GM12878 (cell line): Measurements from ENCODE around the gene ZMYND10. TPM values are rescaled to one million over a fixed set of nuclear protein-coding genes. Genes with fewer than 3 reads are reported as not detected.
A peak's percentile ranks its signal among the peaks of the same experiment; 100 is the strongest.

ENCODE experiments used
- ATAC-seq: fragments of 200-7000 bp; cut with Tn5 transposase; 3 replicates; pipeline ENCODE4 v1.9.1; 2020; ENCODE audit warnings: mild to moderate bottlenecking, moderate library complexity
- BruUV-seq: library from RNA; stranded (reverse); fragments of 400-500 nt; replicated peaks from 2 replicates; lab custom pipeline; 2021; lab: Mats Ljungman, UMichigan
- CTCF ChIA-PET: fragments of 300-600 bp; sonication (Branson Sonifier 250); formaldehyde crosslinking; extraction: SDS; loops from one replicate; lab custom pipeline; 2021; ENCODE audit warnings: inconsistent platforms; lab: Yijun Ruan, JAX
- POLR2A ChIA-PET: fragments of 350-600 bp; formaldehyde crosslinking; extraction: SDS; loops from one replicate; lab custom pipeline; 2021; ENCODE audit warnings: inconsistent platforms; lab: Charles Lee
- RAD21 ChIA-PET: fragments of 300-600 bp; sonication (Branson Sonifier 250); formaldehyde crosslinking; loops from one replicate; lab custom pipeline; 2023; ENCODE audit warnings: antibody characterized with exemption; ENCODE audit not compliant: unreplicated experiment; lab: Charles Lee
- SMC1A ChIA-PET: fragments of 300-600 bp; sonication (Branson Sonifier 250); formaldehyde crosslinking; loops from one replicate; lab custom pipeline; 2023; ENCODE audit not compliant: unreplicated experiment, uncharacterized antibody; lab: Charles Lee
- DNase-seq: peaks from one replicate; pipeline ENCODE4 v3.0.0-alpha.2; 2011; ENCODE audit warnings: low read depth, low spot score
- FAIRE-seq: peaks from 3 replicates; lab custom pipeline; 2011; peaks lifted over from hg19 to GRCh38; lab: Jason Lieb, UNC
- H2AFZ ChIP-seq: 2 replicates; pipeline ENCODE4 v1.6.0; 2011; ENCODE audit warnings: low read depth, low read length, control low read depth; ENCODE audit not compliant: control insufficient read depth
- H3K27ac ChIP-seq: 2 replicates; pipeline ENCODE4 v1.5.1; 2011; ENCODE audit warnings: control low read depth; ENCODE audit not compliant: control insufficient read depth, insufficient read depth
- H3K27me3 ChIP-seq, 2 experiments: replicated peaks in 1 of 2; 2 replicates each; pipeline versions ENCODE4 v1.6.0 to v1.6.1; 2011; ENCODE audit warnings: low read length in 1 of 2; ENCODE audit not compliant: control insufficient read depth in 2 of 2, insufficient read depth in 2 of 2
- H3K36me3 ChIP-seq, 2 experiments: 2 replicates each; pipeline ENCODE4 v1.5.1; 2011; ENCODE audit warnings: low read length in 1 of 2; ENCODE audit not compliant: control insufficient read depth in 2 of 2, insufficient read depth in 2 of 2
- H3K4me1 ChIP-seq: 2 replicates; pipeline ENCODE4 v1.6.1; 2011; ENCODE audit warnings: mild to moderate bottlenecking, low read length, moderate library complexity, mixed read lengths; ENCODE audit not compliant: control insufficient read depth, insufficient read depth
- H3K4me2 ChIP-seq: 2 replicates; pipeline ENCODE4 v1.6.0; 2011; ENCODE audit warnings: control low read depth; ENCODE audit not compliant: control insufficient read depth, insufficient read depth
- H3K4me3 ChIP-seq: fragments of 200-600 bp; sonication (generic); 2 replicates; pipeline ENCODE4 v1.5.1; 2016
- H3K79me2 ChIP-seq: 2 replicates; pipeline ENCODE4 v1.6.0; 2011; ENCODE audit warnings: low read length; ENCODE audit not compliant: control insufficient read depth, insufficient read depth
- H3K9ac ChIP-seq: 2 replicates; pipeline ENCODE4 v1.8.0; 2011; ENCODE audit warnings: low read length, control low read depth, mixed read lengths; ENCODE audit not compliant: control insufficient read depth, insufficient read depth
- H3K9me3 ChIP-seq: replicated peaks from 3 replicates; pipeline ENCODE4 v1.5.1; 2011; ENCODE audit warnings: mild to moderate bottlenecking, low read length; ENCODE audit not compliant: control insufficient read depth, insufficient read depth
- H4K20me1 ChIP-seq: 2 replicates; pipeline ENCODE4 v1.6.0; 2011; ENCODE audit not compliant: control insufficient read depth, insufficient read depth
- ATF7 ChIP-seq: fragments of 450-650 bp; IDR thresholded peaks from 2 replicates; pipeline ENCODE4 v1.6.1; 2016; ENCODE audit warnings: low read depth, mild to moderate bottlenecking
- CTCF ChIP-seq, 3 experiments: IDR thresholded peaks in 2 of 3; conservative IDR thresholded peaks in 1 of 3; 2 replicates each; pipeline ENCODE4 v1.5.1; 2011; ENCODE audit warnings: low read depth in 3 of 3, low read length in 3 of 3, mild to moderate bottlenecking in 3 of 3, control low read depth in 2 of 3, moderate library complexity in 2 of 3, inconsistent platforms in 1 of 3, mixed read lengths in 1 of 3; ENCODE audit not compliant: control insufficient read depth in 2 of 3, insufficient read depth in 1 of 3; ENCODE audit errors: extremely low read depth in 1 of 3
- FOS ChIP-seq: IDR thresholded peaks from 3 replicates; pipeline ENCODE4 v1.6.1; 2011; ENCODE audit warnings: borderline replicate concordance; ENCODE audit not compliant: insufficient read length; ENCODE audit errors: extremely low read depth
- ZNF207 ChIP-seq: fragments of 450-650 bp; IDR thresholded peaks from 2 replicates; pipeline ENCODE4 v1.6.1; 2014; ENCODE audit warnings: antibody characterized with exemption, mild to moderate bottlenecking, borderline replicate concordance
- WGBS: methylation state at CpG from one replicate; pipeline ENCODE4 v1.1.6; 2016; ENCODE audit warnings: low lambda C conversion rate; ENCODE audit not compliant: insufficient replicate concordance, insufficient coverage; ENCODE audit errors: missing lambda C conversion rate; 5-methylcytosine and 5-hydroxymethylcytosine counted together
- in situ Hi-C: fragments of 300-500 bp; cut with MboI; formaldehyde crosslinking; loops from 9 replicates; pipeline ENCODE4 v1.14.3; 2018; ENCODE audit warnings: mixed read lengths
- intact Hi-C: fragments of 100-400 bp; cut with micrococcal nuclease; formaldehyde crosslinking; loops from one replicate; pipeline ENCODE4 v1.14.2; 2022; ENCODE audit not compliant: unreplicated experiment
- polyA plus RNA-seq, 11 experiments: library from polyadenylated mRNA; depleted of rRNA in 4 of 11; unstranded in 6 of 11; stranded (reverse) in 5 of 11; fragments of >200 nt; fragmentation: Nextera tagmentation in 4 of 11; fragmentation: Illumina TruSeq in 1 of 11; extraction: Ambion mirVana in 4 of 11; extraction: Trizol in 1 of 11; gene quantifications; 1 replicate in 1 of 11; 2 replicates in 10 of 11; pipeline versions ENCODE4 v1.2.1 to v1.2.3, GENCODE V29; 2011 to 2016; ENCODE audit warnings: inconsistent platforms in 2 of 11, missing spikeins in 2 of 11, low read depth in 1 of 11
- total RNA-seq, 4 experiments: library from RNA; depleted of rRNA in 3 of 4; stranded (reverse); fragments of >200 nt in 3 of 4; fragmentation: Illumina TruSeq in 1 of 4; extraction: Trizol in 1 of 4; gene quantifications; 2 replicates each; pipeline versions ENCODE4 v1.2.1 to v1.2.3, GENCODE V29; 2013 to 2021

ZMYND10 gene
- total and polyA plus RNA-seq, 10 of the 15 experiments (the other 5 are each of a cell fraction or from before 2014, with no cell fraction given), result 0.11 to 1.0 (median 0.37) TPM

- in situ Hi-C loops, result no loop called here
- H3K36me3 ChIP-seq, result no peaks in the 10 kb centered on the region
- H3K27ac ChIP-seq, result no peak overlapping the region
- TF ChIP-seq ATF7 (no peak), CTCF (IDR thresholded peaks at IDR 0.05 in 2 of 3, conservative IDR thresholded peaks at IDR 0.05 in 1 of 3; ENCODE audit: control insufficient read depth in 2 of 3, extremely low read depth in 1 of 3, insufficient read depth in 1 of 3, low read depth in 3 of 3, low read length in 3 of 3) (peak in 2 of 3 experiments; percentile 7 to 16; a peak in 1 of 6 replicates), FOS (no peak), ZNF207 (no peak)
- TF ChIP-seq, all 136 proteins: peak for 1
- no peak for DNase-seq
- peak; percentile 46 for ATAC-seq
- WGBS, result 41% methylated on average over 7 of the region's 7 CpGs
- no peak overlapping the region for H2AFZ ChIP-seq
- BruUV-seq, result no TSS peak
- H4K20me1 ChIP-seq, result no peaks in the 10 kb centered on the region
- no peaks in the 10 kb centered on the region for H3K4me1 ChIP-seq
- no peaks in the 10 kb centered on the region; a peak in 2 of 4 replicates for H3K27me3 ChIP-seq
- POLR2A ChIA-PET, result no interaction called here
- H3K4me3 ChIP-seq, result no peak overlapping the region
- RAD21 ChIA-PET, result no interaction called here
- H3K9me3 ChIP-seq, result no peaks in the 10 kb centered on the region
- no peak overlapping the region for H3K4me2 ChIP-seq
- intact Hi-C loops, result no loop called here
- no peaks in the 10 kb centered on the region for H3K79me2 ChIP-seq
- CTCF ChIA-PET, result no interaction called here
- SMC1A ChIA-PET, result no interaction called here
- H3K9ac ChIP-seq, result no peak overlapping the region
- no peak for FAIRE-seq
These were observed 29.9 kb upstream of the ZMYND10 start for GRCh38 chr3:50375258-50375931.
